ENCODE data around the gene LDLRAD3.

The LDLRAD3 gene

GRCh38 chr11:36006556-36006955, 62.7 kb downstream of the LDLRAD3 start:
- H3K4me3 ChIP-seq (replicated peaks; ENCODE audit: low read depth, low read length) = no peak overlapping the region
- no peak for TF ChIP-seq CTCF (IDR thresholded peaks at IDR 0.05; ENCODE audit: insufficient read depth, low read length, poor library complexity, severe bottlenecking)
- H3K36me3 ChIP-seq (ENCODE audit: control insufficient read depth, insufficient read depth, low read length) = no peaks in the 10 kb centered on the region
- no peak for DNase-seq (ENCODE audit: extremely low read depth, insufficient read length)
- peaks cover 1% of the 10 kb centered on the region; the same call in 1 of the 2 replicates for H3K27me3 ChIP-seq (replicated peaks; ENCODE audit: control insufficient read depth, insufficient read depth, low read length)

- TF ChIP-seq CTCF (IDR thresholded peaks at IDR 0.05; ENCODE audit: insufficient read depth, low read length, poor library complexity, severe bottlenecking) = no peak
- no peaks in the 10 kb centered on the region for H3K36me3 ChIP-seq (ENCODE audit: control insufficient read depth, insufficient read depth, low read length)
- no peak for DNase-seq (ENCODE audit: extremely low read depth, insufficient read length)
- H3K27me3 ChIP-seq (replicated peaks; ENCODE audit: control insufficient read depth, insufficient read depth, low read length) = peaks cover 1% of the 10 kb centered on the region; the same call in 1 of the 2 replicates
- no peak overlapping the region for H3K4me3 ChIP-seq (replicated peaks; ENCODE audit: low read depth, low read length)
Observed at GRCh38 chr11:36007127-36007655, 63.3 kb downstream of the LDLRAD3 start.

GRCh38 chr11:36008584-36008983, 64.7 kb downstream of the LDLRAD3 start:
- H3K27me3 ChIP-seq (replicated peaks; ENCODE audit: control insufficient read depth, insufficient read depth, low read length) = no peaks in the 10 kb centered on the region
- no peak for DNase-seq (ENCODE audit: extremely low read depth, insufficient read length)
- no peaks in the 10 kb centered on the region for H3K36me3 ChIP-seq (ENCODE audit: control insufficient read depth, insufficient read depth, low read length)
- H3K4me3 ChIP-seq (replicated peaks; ENCODE audit: low read depth, low read length) = no peak overlapping the region
- no peak for TF ChIP-seq CTCF (IDR thresholded peaks at IDR 0.05; ENCODE audit: insufficient read depth, low read length, poor library complexity, severe bottlenecking)

GRCh38 chr11:36009473-36009872, 65.6 kb downstream of the LDLRAD3 start:
- DNase-seq (ENCODE audit: extremely low read depth, insufficient read length) = no peak
- no peak overlapping the region for H3K4me3 ChIP-seq (replicated peaks; ENCODE audit: low read depth, low read length)
- TF ChIP-seq CTCF (IDR thresholded peaks at IDR 0.05; ENCODE audit: insufficient read depth, low read length, poor library complexity, severe bottlenecking) = no peak
- no peaks in the 10 kb centered on the region for H3K36me3 ChIP-seq (ENCODE audit: control insufficient read depth, insufficient read depth, low read length)
- H3K27me3 ChIP-seq (replicated peaks; ENCODE audit: control insufficient read depth, insufficient read depth, low read length) = no peaks in the 10 kb centered on the region

GRCh38 chr11:36010010-36010740, 66.3 kb downstream of the LDLRAD3 start:
- no peaks in the 10 kb centered on the region for H3K27me3 ChIP-seq (replicated peaks; ENCODE audit: control insufficient read depth, insufficient read depth, low read length)
- no peak for DNase-seq (ENCODE audit: extremely low read depth, insufficient read length)
- H3K4me3 ChIP-seq (replicated peaks; ENCODE audit: low read depth, low read length) = no peak overlapping the region
- no peak for TF ChIP-seq CTCF (IDR thresholded peaks at IDR 0.05; ENCODE audit: insufficient read depth, low read length, poor library complexity, severe bottlenecking)
- no peaks in the 10 kb centered on the region for H3K36me3 ChIP-seq (ENCODE audit: control insufficient read depth, insufficient read depth, low read length)

Measured in GM06990 (cell line).